NCI-H2171 treated with DMSO at 0.1 percent for 48 hours (cell line): ENCODE data around the gene NYNRIN.
"Not testable (repeated sequence)": the region's sequence is repeated elsewhere in the genome, so short reads cannot be mapped to it uniquely, and the experiment has no call there.

ENCODE experiments used
- DNase-seq: peaks from one replicate; lab custom pipeline; 2025; lab: John Stamatoyannopoulos, UW

NYNRIN gene

DNA sequence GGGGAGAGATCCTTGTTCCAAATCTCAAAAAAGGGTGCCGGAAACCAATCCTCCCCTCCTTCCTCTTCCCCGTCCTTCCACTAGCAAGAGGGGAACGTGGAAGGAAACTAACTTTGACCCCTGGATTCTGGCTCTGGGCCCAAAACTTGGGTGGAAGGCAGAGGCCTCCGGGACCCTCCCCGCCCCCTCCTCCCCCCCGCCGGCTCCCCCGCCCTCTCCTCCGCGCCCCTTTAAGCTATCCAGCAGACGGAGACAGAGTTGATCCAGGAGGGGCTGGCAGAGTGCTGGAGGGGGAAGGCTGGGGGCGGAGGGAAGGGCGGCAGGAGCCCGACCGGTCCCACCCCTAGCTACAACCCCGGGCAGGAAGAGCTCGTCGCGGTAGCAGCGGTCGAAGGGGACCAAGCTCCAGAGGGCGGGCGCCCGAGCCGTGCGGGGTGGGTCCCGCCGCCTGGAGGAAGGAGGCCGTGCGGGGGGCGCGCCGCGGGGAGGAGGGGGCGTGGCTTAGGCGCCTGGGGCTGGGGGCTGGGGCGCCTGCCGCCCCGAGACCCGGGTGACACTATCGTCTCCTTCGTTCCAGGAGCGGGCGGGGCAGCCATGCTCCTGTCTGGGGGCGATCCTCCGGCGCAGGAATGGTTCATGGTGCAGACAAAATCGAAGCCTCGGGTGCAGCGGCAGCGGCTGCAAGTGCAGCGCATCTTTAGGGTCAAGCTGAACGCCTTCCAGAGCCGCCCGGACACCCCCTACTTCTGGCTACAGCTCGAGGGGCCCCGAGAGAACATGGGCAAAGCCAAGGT is at the start of gene NYNRIN:
TSS of gene NYNRIN (plus strand) at position 351 of the 794 bp plus-strand sequence. CDS start at position 595, 244 bp downstream.
- DNase-seq, result peak; percentile 45

GRCh38 chr14:24349742-24350141 is 49.1 kb upstream of the NYNRIN start:
- DNase-seq, result no peak

DNA sequence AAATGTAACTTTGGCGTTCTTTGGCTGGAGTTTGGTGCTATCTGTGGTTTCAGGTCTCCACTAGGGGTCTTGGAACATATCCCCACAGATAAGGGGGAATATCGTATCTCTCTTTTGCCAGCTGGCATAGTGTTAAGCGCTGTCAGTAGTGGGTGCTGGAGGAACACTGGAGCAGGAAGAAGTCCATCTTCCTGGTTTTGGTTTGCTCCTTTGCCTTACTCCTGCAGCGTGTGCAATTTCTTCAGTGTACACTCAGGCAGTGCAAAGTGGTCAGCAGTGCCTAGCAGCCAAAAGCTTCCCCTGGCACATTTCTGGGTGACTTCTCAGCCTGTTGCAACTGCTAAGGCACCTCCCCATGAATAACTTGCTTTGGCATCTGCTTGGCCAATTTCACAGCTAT is 47.3 kb upstream of the NYNRIN start:
- DNase-seq, result peak; percentile 29

DNA sequence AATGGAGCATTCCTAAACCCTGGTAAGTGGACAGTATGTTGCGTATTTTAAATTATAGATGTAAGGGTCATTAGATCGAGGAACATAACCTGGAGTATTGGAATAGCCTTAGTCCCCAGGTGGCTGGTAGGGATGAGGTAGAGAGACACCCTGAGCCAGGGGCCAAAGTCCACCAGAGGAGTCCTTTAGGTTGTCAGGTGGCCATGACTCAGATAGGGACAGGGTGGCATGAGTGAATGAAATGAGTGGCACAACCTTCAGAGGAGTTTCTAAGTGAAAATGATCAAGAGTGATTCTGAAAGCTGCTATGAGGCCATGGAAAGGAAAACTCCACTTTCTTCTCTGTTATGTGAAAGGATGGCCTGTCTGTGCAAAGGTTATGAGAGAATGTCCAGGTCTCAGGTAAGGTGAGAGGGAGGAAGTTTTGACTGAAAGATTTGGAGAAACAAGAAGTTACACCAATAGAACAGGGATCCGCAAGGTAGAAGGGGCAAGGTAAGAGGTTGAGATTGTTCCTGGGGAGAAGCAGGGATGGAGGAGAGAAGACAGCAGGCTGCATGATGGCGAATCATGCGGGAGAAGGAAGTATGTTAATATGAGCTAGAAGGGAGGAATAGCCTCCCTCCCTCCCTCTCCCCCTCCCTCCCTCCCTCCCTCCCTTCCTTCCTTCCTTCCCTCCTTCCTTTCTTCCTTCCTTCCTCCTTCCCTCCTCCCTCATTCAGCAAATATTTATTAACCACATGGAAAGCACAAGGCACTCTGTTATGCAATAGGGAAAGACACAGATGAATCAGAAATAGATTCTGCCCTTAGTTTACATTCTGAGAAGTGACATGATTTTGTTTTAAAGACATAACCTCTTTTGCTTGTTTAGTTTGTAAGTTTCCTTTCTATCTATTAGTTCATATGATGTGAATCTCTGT is 45.0 kb upstream of the NYNRIN start:
- no peak for DNase-seq

DNA sequence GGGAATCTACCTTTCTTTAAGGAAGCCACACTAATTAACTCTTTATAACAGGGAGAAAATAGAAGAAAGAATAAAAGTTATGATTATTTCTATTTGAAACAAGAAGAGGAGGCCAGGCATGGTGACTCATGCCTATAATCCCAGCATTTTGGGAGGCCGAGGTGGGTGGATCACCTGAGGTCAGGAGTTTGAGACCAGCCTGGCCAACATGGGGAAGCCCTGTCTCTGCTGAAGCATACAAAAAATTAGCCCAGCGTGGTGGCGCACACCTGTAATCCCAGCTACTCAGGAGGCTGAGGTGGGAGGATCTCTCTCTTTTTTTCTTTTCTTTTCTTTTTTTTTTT is 44.3 kb upstream of the NYNRIN start:
- not testable (repeated sequence) for DNase-seq

GRCh38 chr14:24355009-24355408 is 43.8 kb upstream of the NYNRIN start:
- DNase-seq, result no peak

- no peak for DNase-seq
These were observed 42.6 kb upstream of the NYNRIN start for GRCh38 chr14:24356208-24356607.

- DNase-seq, result no peak
These were observed 38.5 kb upstream of the NYNRIN start for GRCh38 chr14:24360281-24360680.

DNA sequence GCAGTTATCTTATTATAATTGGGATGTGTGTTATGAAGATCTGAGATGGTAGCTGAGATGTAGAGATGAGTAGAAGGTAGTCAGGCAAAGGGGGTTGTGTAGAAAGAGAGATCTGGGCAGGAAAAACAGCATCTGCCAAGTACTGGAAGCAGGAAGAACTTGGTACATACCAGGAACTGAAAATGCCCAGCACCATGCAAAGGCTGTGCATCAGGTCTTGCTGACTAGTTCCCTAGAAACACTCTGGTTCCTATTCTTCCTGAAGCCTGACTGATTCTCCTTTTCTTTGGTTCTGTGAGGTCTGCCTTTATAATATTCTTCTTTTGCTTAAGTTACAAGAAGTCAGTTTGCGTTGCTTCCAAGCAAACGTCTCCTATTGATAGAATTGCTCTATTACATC is 37.5 kb upstream of the NYNRIN start:
- DNase-seq, result no peak

GRCh38 chr14:24362241-24362960 is 36.4 kb upstream of the NYNRIN start:
- DNase-seq, result no peak

GRCh38 chr14:24363401-24363800 is 35.4 kb upstream of the NYNRIN start:
- no peak for DNase-seq

- no peak for DNase-seq
These were observed 34.0 kb upstream of the NYNRIN start for GRCh38 chr14:24364841-24365240.

- peak; percentile 94 for DNase-seq
These were observed 33.0 kb upstream of the NYNRIN start for GRCh38 chr14:24365600-24366412.

GRCh38 chr14:24366413-24366720 is 32.4 kb upstream of the NYNRIN start:
- no peak for DNase-seq

DNA sequence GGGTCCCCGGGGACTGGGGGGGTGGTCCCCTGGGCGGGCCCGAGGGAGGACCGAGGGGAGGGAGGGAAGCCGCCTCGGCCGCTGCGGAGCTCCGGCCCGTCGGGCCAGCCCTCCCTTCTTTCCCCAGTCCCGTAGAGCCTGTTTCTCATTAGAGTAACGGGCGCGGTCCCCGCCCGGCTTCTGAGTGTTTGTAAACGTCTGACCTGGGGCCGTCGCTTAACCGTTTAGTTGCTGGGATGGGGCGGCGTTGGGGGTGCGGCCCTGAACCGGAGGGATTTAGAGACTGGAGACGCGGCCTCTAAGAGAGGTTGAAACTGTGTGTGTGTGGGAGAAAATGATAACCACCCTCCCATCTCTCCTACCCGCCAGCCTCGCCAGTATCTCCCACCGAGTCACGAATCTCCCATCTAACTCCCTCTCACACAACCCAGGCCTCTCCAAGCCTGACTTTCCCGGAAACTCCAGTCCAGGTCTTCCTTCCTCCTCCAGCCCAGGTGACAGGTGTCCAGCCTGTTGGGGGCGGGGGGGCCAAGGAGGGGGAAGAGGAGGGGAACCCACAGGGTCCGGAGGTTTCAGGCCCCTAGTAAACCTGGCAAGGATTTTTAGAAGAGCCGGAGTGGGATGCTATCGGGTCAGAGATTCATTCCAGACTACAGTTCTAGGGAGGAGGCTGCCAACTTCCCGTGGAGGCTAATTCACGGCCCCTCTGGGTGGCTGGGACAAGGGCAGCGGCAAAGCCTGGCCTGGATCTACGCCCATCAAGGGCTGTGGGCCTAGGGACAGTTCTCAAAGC is 31.9 kb upstream of the NYNRIN start:
- peak; percentile 99 for DNase-seq

- peak; percentile 96 for DNase-seq
These were observed 31.1 kb upstream of the NYNRIN start, which contains the start of gene NFATC4 for GRCh38 chr14:24367514-24368211. Gene NFATC4, plus strand, starts transcription at chr14:24368184. Its CDS starts 157 bp downstream, at chr14:24368341.

DNA sequence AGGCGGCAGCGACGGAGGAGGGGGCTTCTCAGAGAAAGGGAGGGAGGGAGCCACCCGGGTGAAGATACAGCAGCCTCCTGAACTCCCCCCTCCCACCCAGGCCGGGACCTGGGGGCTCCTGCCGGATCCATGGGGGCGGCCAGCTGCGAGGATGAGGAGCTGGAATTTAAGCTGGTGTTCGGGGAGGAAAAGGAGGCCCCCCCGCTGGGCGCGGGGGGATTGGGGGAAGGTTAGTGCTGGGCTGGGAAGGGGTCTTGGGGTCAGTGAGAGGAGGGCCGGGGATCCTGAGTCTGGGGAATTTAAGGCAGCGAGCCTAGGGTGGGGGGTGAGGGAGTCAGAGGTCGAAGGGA is 30.6 kb upstream of the NYNRIN start:
- DNase-seq, result no peak

- DNase-seq, result peak; percentile 89
These were observed 30.1 kb upstream of the NYNRIN start for GRCh38 chr14:24368562-24369252.

- no peak for DNase-seq
These were observed 29.3 kb upstream of the NYNRIN start for GRCh38 chr14:24369463-24369862.
